HEK293T (cell line): ENCODE data around the gene NCS1.

ENCODE experiments used
- BHLHE40 ChIP-seq: fragments of 450-650 bp; IDR thresholded peaks from 2 replicates; pipeline ENCODE4 v1.6.1; 2016; ENCODE audit warnings: mild to moderate bottlenecking, moderate library complexity, borderline replicate concordance
- CTBP1 ChIP-seq: fragments of 450-650 bp; IDR thresholded peaks from 2 replicates; pipeline ENCODE4 v1.6.1; 2016; ENCODE audit warnings: borderline replicate concordance
- ELF4 ChIP-seq: fragments of 450-650 bp; IDR thresholded peaks from 2 replicates; pipeline ENCODE4 v1.6.1; 2017; ENCODE audit warnings: antibody characterized with exemption
- SP1 ChIP-seq: fragments of 450-650 bp; IDR thresholded peaks from 2 replicates; pipeline ENCODE4 v1.6.1; 2017
- SUZ12 ChIP-seq: fragments of 450-650 bp; IDR thresholded peaks from 2 replicates; pipeline ENCODE4 v1.6.1; 2016; ENCODE audit warnings: mild to moderate bottlenecking
- ZNF384 ChIP-seq: fragments of 450-650 bp; IDR thresholded peaks from 2 replicates; pipeline ENCODE4 v1.6.1; 2016
- TF ChIP-seq, protein P1 (sequence below): fragments of 450-650 bp; IDR thresholded peaks from 2 replicates; pipeline ENCODE4 v1.6.1; 2016

GRCh38 chr9:130138791-130139190, 33.4 kb upstream of the NCS1 start:
- TF ChIP-seq SUZ12 (no peak), ELF4 (no peak), ZNF384 (no peak), SP1 (no peak), BHLHE40 (no peak), CTBP1 (no peak)
- TF ChIP-seq, protein P1, sequence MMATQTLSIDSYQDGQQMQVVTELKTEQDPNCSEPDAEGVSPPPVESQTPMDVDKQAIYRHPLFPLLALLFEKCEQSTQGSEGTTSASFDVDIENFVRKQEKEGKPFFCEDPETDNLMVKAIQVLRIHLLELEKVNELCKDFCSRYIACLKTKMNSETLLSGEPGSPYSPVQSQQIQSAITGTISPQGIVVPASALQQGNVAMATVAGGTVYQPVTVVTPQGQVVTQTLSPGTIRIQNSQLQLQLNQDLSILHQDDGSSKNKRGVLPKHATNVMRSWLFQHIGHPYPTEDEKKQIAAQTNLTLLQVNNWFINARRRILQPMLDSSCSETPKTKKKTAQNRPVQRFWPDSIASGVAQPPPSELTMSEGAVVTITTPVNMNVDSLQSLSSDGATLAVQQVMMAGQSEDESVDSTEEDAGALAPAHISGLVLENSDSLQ = no peak
